ENCODE results near the gene PDE10A.

Gene PDE10A

GRCh38 chr6:165345700-165346099 is 317.3 kb downstream of the PDE10A start:
- DNase-seq, result no peak

- no peak for DNase-seq
Observed at GRCh38 chr6:165340532-165340931, 322.5 kb downstream of the PDE10A start.

GRCh38 chr6:165325609-165326008 is 337.4 kb downstream of the PDE10A start:
- DNase-seq, result no peak

GRCh38 chr6:165321555-165322145 is 341.4 kb downstream of the PDE10A start:
- no peak for DNase-seq

GRCh38 chr6:165321150-165321549 is 341.9 kb downstream of the PDE10A start:
- DNase-seq, result no peak

- DNase-seq, result no peak
Observed at GRCh38 chr6:165317723-165318122, 345.3 kb downstream of the PDE10A start.

GRCh38 chr6:165308926-165309731 is 353.9 kb downstream of the PDE10A start, which contains the start of gene C6orf118:
TSS of gene C6orf118 (minus strand) at chr6:165309605. CDS start at chr6:165309586, 19 bp downstream.
- no peak for DNase-seq

- no peak for DNase-seq
Observed at GRCh38 chr6:165306955-165307354, 356.1 kb downstream of the PDE10A start.

- no peak for DNase-seq
Observed at GRCh38 chr6:165301372-165302246, 361.4 kb downstream of the PDE10A start.

GRCh38 chr6:165300422-165300936 is 362.6 kb downstream of the PDE10A start:
- DNase-seq, result no peak

- no peak for DNase-seq
Observed at GRCh38 chr6:165298875-165299274, 364.2 kb downstream of the PDE10A start.

GRCh38 chr6:165298402-165298801 is 364.6 kb downstream of the PDE10A start:
- DNase-seq, result no peak

GRCh38 chr6:165292657-165293056 is 370.4 kb downstream of the PDE10A start:
- DNase-seq, result no peak

Data from suppressor macrophage (primary cell).